Caco-2 (cell line): ENCODE measurements around the gene CFAP46. TPM values are rescaled to one million over a fixed set of nuclear protein-coding genes. Genes with fewer than 3 reads are reported as not detected.

Experiments
- BruUV-seq: library from RNA; stranded (reverse); fragments of 400-500 nt; replicated peaks from 2 replicates; lab custom pipeline; 2021; lab: Mats Ljungman, UMichigan
- CTCF ChIA-PET: fragments of 300-600 bp; sonication (Branson Sonifier 250); formaldehyde crosslinking; loops from one replicate; lab custom pipeline; 2022; ENCODE audit warnings: antibody characterized with exemption; lab: Charles Lee
- POLR2A ChIA-PET: fragments of 300-600 bp; sonication (Branson Sonifier 250); formaldehyde crosslinking; loops from one replicate; lab custom pipeline; 2022; ENCODE audit warnings: antibody characterized with exemption; lab: Charles Lee
- DNase-seq, 2 experiments: peaks; one replicate each; pipeline versions ENCODE4 v3.0.0 to v3.0.0-alpha.2; 2020 to 2022
- H3K27me3 ChIP-seq: replicated peaks from 2 replicates; pipeline ENCODE4 v1.6.0; 2011; ENCODE audit warnings: low read length; ENCODE audit not compliant: control insufficient read depth, insufficient read depth
- H3K36me3 ChIP-seq: 2 replicates; pipeline ENCODE4 v1.5.1; 2011; ENCODE audit warnings: low read length; ENCODE audit not compliant: control insufficient read depth, insufficient read depth
- H3K4me1 ChIP-seq: fragments of 250-450 bp; sonication (Bioruptor Pico); 2 replicates; pipeline ENCODE4 v1.5.1; 2020; ENCODE audit warnings: mild to moderate bottlenecking
- H3K4me3 ChIP-seq: 2 replicates; pipeline ENCODE4 v1.5.1; 2011; ENCODE audit warnings: low read depth, mild to moderate bottlenecking, control low read depth, low read length
- H3K9me3 ChIP-seq: fragments of 250-450 bp; sonication (Bioruptor Pico); 2 replicates; pipeline ENCODE4 v1.5.1; 2020; ENCODE audit warnings: mild to moderate bottlenecking, moderate library complexity
- H3K27ac Mint-ChIP-seq: one replicate; pipeline ENCODE4 v1.8.0; 2022; ENCODE audit warnings: mixed read lengths; ENCODE audit not compliant: unreplicated experiment
- H3K27me3 Mint-ChIP-seq: one replicate; pipeline ENCODE4 v1.8.0; 2022; ENCODE audit warnings: mixed read lengths; ENCODE audit not compliant: insufficient read depth, unreplicated experiment
- H3K36me3 Mint-ChIP-seq: one replicate; pipeline ENCODE4 v1.8.0; 2022; ENCODE audit warnings: mild to moderate bottlenecking, mixed read lengths; ENCODE audit not compliant: insufficient read depth, unreplicated experiment
- H3K4me1 Mint-ChIP-seq: one replicate; pipeline ENCODE4 v1.8.0; 2022; ENCODE audit warnings: low read depth, mixed read lengths; ENCODE audit not compliant: unreplicated experiment
- H3K4me3 Mint-ChIP-seq: one replicate; pipeline ENCODE4 v1.8.0; 2022; ENCODE audit warnings: mild to moderate bottlenecking, moderate library complexity, mixed read lengths; ENCODE audit not compliant: unreplicated experiment
- H3K9me3 Mint-ChIP-seq: one replicate; pipeline ENCODE4 v1.8.0; 2022; ENCODE audit warnings: mixed read lengths; ENCODE audit not compliant: unreplicated experiment
- intact Hi-C: fragments of 100-400 bp; cut with micrococcal nuclease; formaldehyde crosslinking; loops from one replicate; pipeline ENCODE4 v1.10.0; 2022; ENCODE audit not compliant: unreplicated experiment
- total RNA-seq: library from RNA; stranded (reverse); gene quantifications from 2 replicates; pipeline ENCODE4 v1.2.3, GENCODE V29; 2022
- TF ChIP-seq, protein P1 (sequence below), 2 experiments: fragments of 200-600 bp in 1 of 2; IDR thresholded peaks; 1 replicate in 1 of 2; 2 replicates in 1 of 2; pipeline versions ENCODE4 v1.5.1 to v1.8.0; 2011 to 2022; ENCODE audit warnings: antibody characterized with exemption in 1 of 2, control low read depth in 1 of 2, inconsistent platforms in 1 of 2, low read depth in 1 of 2, low read length in 1 of 2, mild to moderate bottlenecking in 1 of 2, moderate library complexity in 1 of 2; ENCODE audit not compliant: insufficient read depth in 1 of 2, severe bottlenecking in 1 of 2, unreplicated experiment in 1 of 2

CFAP46 gene
- total RNA-seq, 1 experiment from 2014 or later = not detected

GRCh38 chr10:132832186-132832969 lies 110.0 kb downstream of the CFAP46 start:
- no peak for DNase-seq
- H3K27me3 Mint-ChIP-seq = peaks cover 35% of the 10 kb centered on the region
- no peaks in the 10 kb centered on the region for H3K9me3 ChIP-seq
- BruUV-seq = no TSS peak
- H3K4me3 Mint-ChIP-seq = no peak overlapping the region
- ChIA-PET POLR2A (no interaction called here), CTCF (interaction anchor here (0.6 to 0.7 kb wide), 3 partner anchors 177 to 1557 kb away, joined by 3 to 5 read pairs (median 3); no protein-coding TSS in a partner anchor)
- intact Hi-C loops = no loop called here
- no peaks in the 10 kb centered on the region; the same call in 1 of the 2 replicates for H3K27me3 ChIP-seq
- H3K4me3 ChIP-seq = no peak overlapping the region
- H3K36me3 ChIP-seq = no peaks in the 10 kb centered on the region
- TF ChIP-seq, protein P1, sequence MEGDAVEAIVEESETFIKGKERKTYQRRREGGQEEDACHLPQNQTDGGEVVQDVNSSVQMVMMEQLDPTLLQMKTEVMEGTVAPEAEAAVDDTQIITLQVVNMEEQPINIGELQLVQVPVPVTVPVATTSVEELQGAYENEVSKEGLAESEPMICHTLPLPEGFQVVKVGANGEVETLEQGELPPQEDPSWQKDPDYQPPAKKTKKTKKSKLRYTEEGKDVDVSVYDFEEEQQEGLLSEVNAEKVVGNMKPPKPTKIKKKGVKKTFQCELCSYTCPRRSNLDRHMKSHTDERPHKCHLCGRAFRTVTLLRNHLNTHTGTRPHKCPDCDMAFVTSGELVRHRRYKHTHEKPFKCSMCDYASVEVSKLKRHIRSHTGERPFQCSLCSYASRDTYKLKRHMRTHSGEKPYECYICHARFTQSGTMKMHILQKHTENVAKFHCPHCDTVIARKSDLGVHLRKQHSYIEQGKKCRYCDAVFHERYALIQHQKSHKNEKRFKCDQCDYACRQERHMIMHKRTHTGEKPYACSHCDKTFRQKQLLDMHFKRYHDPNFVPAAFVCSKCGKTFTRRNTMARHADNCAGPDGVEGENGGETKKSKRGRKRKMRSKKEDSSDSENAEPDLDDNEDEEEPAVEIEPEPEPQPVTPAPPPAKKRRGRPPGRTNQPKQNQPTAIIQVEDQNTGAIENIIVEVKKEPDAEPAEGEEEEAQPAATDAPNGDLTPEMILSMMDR (IDR thresholded peaks at IDR 0.05; ENCODE audit: insufficient read depth in 1 of 2, low read depth in 1 of 2, low read length in 1 of 2, severe bottlenecking in 1 of 2, unreplicated experiment in 1 of 2) = no peak
- peaks cover 8% of the 10 kb centered on the region for H3K36me3 Mint-ChIP-seq
- H3K4me1 Mint-ChIP-seq = no peaks in the 10 kb centered on the region
- no peaks in the 10 kb centered on the region for H3K4me1 ChIP-seq
- peaks cover 10% of the 10 kb centered on the region for H3K9me3 Mint-ChIP-seq
- no peak overlapping the region for H3K27ac Mint-ChIP-seq

- H3K27me3 ChIP-seq = no peaks in the 10 kb centered on the region; the same call in 1 of the 2 replicates
- no peak overlapping the region for H3K4me3 Mint-ChIP-seq
- H3K4me1 ChIP-seq = no peaks in the 10 kb centered on the region
- intact Hi-C loops = no loop called here
- no peaks in the 10 kb centered on the region for H3K36me3 ChIP-seq
- POLR2A ChIA-PET = no interaction called here
- CTCF ChIA-PET = no interaction called here
- no peak overlapping the region for H3K4me3 ChIP-seq
- no peak overlapping the region for H3K27ac Mint-ChIP-seq
- H3K4me1 Mint-ChIP-seq = no peaks in the 10 kb centered on the region
- BruUV-seq = no TSS peak
- H3K9me3 Mint-ChIP-seq = peaks cover 10% of the 10 kb centered on the region
- peaks cover 9% of the 10 kb centered on the region for H3K36me3 Mint-ChIP-seq
- TF ChIP-seq, protein P1 (IDR thresholded peaks at IDR 0.05; ENCODE audit: insufficient read depth in 1 of 2, low read depth in 1 of 2, low read length in 1 of 2, severe bottlenecking in 1 of 2, unreplicated experiment in 1 of 2) = no peak
- DNase-seq = no peak
- H3K27me3 Mint-ChIP-seq = peaks cover 35% of the 10 kb centered on the region
- peaks cover 6% of the 10 kb centered on the region for H3K9me3 ChIP-seq
Measured at GRCh38 chr10:132829403-132829802, 113.0 kb downstream of the CFAP46 start.

DNA sequence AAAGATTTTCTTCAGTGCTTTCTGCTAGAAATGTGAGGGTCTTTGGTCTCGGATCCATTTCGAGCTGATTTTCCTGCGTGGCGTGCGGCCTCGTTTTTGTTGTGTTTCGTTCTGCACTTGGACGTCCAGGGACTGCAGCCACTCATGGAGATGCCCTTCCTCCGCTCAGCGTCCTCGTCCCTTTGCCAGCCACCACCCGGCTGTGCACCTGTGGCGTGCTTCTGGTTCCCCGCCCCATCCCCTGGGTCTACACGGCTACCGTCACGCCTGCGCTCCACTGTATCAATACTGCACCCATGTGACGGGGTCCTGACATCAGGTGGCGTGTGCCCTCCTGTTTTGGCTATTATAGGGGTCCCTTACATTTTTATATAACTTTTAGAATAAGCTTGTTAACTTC lies 113.7 kb downstream of the CFAP46 start:
- no TSS peak for BruUV-seq
- no peaks in the 10 kb centered on the region for H3K4me1 Mint-ChIP-seq
- H3K36me3 Mint-ChIP-seq = peaks cover 9% of the 10 kb centered on the region
- peaks cover 33% of the 10 kb centered on the region for H3K27me3 Mint-ChIP-seq
- ChIA-PET CTCF (no interaction called here), POLR2A (no interaction called here)
- DNase-seq = no peak
- no peak overlapping the region for H3K4me3 Mint-ChIP-seq
- Histone ChIP-seq H3K4me1 (no peaks in the 10 kb centered on the region), H3K4me3 (no peak overlapping the region), H3K36me3 (no peaks in the 10 kb centered on the region), H3K9me3 (peaks cover 6% of the 10 kb centered on the region), H3K27me3 (no peaks in the 10 kb centered on the region; the same call in 1 of the 2 replicates)
- intact Hi-C loops = no loop called here
- H3K27ac Mint-ChIP-seq = no peak overlapping the region
- H3K9me3 Mint-ChIP-seq = peaks cover 10% of the 10 kb centered on the region
- TF ChIP-seq, protein P1 (IDR thresholded peaks at IDR 0.05; ENCODE audit: insufficient read depth in 1 of 2, low read depth in 1 of 2, low read length in 1 of 2, severe bottlenecking in 1 of 2, unreplicated experiment in 1 of 2) = no peak
